Adrenal gland (tissue), 5 donors: ENCODE data around the gene TPPP3.

Source experiments
- POLR2A ChIP-seq, 2 donors: fragments of 450-650 bp; IDR thresholded peaks; one replicate each; pipeline ENCODE4 v1.6.1; 2017; ENCODE audit warnings: antibody characterized with exemption in 2 of 2, mild to moderate bottlenecking in 2 of 2, moderate library complexity in 1 of 2
- TF ChIP-seq, protein P1 (sequence below), 6 experiments: fragments of 450-650 bp in 4 of 6; fragments of 200-600 bp in 2 of 6; sonication (generic) in 1 of 6; IDR thresholded peaks; 1 replicate in 5 of 6; 2 replicates in 1 of 6; pipeline versions ENCODE4 v1.5.1 to v1.8.0; 2016 to 2021; ENCODE audit warnings: antibody characterized with exemption in 6 of 6, mild to moderate bottlenecking in 2 of 6, moderate library complexity in 1 of 6
- donor health status: DM: no; HTN: no; CAD: no.

DNA sequence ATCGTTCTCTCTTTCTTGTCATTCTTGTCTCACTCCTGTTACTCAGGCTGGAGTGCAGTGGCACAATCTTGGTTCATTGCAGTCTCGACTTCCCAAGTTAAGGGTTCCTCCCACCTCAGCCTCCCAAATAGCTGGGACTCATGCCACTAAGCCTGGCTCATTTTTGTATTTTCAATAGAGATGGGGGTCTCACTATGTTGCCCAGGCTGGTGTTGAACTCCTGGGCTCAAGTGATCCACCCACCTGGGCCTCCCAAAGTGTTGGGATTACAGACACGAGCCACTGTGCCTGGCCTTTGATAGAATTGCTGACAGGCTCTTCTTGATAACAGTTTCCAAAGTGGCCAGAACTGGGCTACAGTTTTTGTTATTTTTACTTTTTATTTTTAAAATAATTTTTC, 32.3 kb downstream of the TPPP3 start:
- TF ChIP-seq, protein P1, sequence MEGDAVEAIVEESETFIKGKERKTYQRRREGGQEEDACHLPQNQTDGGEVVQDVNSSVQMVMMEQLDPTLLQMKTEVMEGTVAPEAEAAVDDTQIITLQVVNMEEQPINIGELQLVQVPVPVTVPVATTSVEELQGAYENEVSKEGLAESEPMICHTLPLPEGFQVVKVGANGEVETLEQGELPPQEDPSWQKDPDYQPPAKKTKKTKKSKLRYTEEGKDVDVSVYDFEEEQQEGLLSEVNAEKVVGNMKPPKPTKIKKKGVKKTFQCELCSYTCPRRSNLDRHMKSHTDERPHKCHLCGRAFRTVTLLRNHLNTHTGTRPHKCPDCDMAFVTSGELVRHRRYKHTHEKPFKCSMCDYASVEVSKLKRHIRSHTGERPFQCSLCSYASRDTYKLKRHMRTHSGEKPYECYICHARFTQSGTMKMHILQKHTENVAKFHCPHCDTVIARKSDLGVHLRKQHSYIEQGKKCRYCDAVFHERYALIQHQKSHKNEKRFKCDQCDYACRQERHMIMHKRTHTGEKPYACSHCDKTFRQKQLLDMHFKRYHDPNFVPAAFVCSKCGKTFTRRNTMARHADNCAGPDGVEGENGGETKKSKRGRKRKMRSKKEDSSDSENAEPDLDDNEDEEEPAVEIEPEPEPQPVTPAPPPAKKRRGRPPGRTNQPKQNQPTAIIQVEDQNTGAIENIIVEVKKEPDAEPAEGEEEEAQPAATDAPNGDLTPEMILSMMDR (IDR thresholded peaks at IDR 0.05): no peak
- no peak for TF ChIP-seq POLR2A (IDR thresholded peaks at IDR 0.05)
